ENCODE results near the gene MYO15B. TPM values are rescaled to one million over a fixed set of nuclear protein-coding genes. Genes with fewer than 3 reads are reported as not detected.

Gene MYO15B
- 43.0 TPM for total RNA-seq
- long read RNA-seq, partial matches to known transcripts: 12 of 19 reads
- long read RNA-seq, other reads (novel, unspliced or antisense): 7 of 19 reads

DNA sequence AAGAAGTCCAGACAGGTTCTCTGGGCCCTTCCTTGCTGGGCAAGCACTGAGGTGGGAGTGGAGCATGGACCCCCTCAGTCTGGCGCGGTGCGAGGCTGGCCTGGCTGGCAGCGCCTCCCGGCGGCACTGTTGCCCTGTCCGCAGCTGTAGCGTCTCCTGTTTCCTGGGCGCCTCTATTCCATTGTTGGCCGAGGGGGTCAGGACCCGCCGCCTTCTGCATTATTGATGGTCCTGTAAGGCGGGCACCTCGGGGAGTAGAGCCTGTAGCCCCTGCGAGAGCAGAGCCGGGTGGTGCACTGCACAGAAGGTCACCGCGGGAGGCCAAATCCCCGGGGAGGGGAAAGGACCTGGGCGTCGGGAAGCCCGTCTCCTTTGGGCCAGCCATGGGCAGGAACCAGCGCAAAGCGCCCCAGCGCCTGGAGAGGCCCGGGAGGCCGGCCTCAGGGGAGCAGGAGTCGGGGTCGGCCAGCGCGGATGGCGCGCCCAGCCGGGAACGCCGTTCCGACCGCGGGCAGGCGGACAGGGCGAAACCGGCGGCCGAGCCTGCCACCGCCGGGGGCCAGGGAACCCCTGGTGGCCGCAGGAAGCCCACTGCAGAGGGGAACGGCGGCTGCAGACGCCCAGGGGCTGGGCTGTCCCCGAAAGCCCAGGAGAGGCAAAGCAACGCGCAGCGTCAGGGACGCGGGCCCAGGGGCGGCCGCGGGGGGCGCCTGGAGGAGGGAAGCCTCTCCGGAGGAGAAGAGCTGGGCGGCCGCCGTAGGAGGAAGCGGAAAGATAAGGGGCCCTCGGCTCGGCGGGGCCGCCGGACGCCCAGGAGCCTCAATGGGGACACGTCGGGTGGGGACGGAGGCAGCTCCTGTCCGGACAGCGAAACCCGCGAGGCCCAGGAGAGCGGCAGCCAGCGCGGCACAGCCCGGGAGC is at the start of gene MYO15B:
Gene MYO15B (plus strand): TSS at position 126 of the 921 bp plus-strand sequence. CDS start 258 bp downstream, at position 384.
- peak within 1 kb of the TSS; percentile 95 for H3K27ac ChIP-seq (replicated peaks)
- intact Hi-C loops (cut with micrococcal nuclease): loop anchor here (10.0 kb wide), 1 partner anchor 163 kb away; no protein-coding TSS in a partner anchor
- H3K36me3 ChIP-seq: no peaks in the 10 kb centered on the region
- peak; percentile 72 for DNase-seq
- H3K27me3 ChIP-seq (ENCODE audit: low read depth): no peaks in the 10 kb centered on the region
- no peaks in the 10 kb centered on the region for H3K9me3 ChIP-seq (replicated peaks)
- peaks cover 35% of the 10 kb centered on the region for H3K4me1 ChIP-seq
- TF ChIP-seq, protein P1, sequence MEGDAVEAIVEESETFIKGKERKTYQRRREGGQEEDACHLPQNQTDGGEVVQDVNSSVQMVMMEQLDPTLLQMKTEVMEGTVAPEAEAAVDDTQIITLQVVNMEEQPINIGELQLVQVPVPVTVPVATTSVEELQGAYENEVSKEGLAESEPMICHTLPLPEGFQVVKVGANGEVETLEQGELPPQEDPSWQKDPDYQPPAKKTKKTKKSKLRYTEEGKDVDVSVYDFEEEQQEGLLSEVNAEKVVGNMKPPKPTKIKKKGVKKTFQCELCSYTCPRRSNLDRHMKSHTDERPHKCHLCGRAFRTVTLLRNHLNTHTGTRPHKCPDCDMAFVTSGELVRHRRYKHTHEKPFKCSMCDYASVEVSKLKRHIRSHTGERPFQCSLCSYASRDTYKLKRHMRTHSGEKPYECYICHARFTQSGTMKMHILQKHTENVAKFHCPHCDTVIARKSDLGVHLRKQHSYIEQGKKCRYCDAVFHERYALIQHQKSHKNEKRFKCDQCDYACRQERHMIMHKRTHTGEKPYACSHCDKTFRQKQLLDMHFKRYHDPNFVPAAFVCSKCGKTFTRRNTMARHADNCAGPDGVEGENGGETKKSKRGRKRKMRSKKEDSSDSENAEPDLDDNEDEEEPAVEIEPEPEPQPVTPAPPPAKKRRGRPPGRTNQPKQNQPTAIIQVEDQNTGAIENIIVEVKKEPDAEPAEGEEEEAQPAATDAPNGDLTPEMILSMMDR (IDR thresholded peaks at IDR 0.05; ENCODE audit: borderline replicate concordance): peak; percentile 54
- peak within 1 kb of the TSS; percentile 77 for H3K4me3 ChIP-seq

DNA sequence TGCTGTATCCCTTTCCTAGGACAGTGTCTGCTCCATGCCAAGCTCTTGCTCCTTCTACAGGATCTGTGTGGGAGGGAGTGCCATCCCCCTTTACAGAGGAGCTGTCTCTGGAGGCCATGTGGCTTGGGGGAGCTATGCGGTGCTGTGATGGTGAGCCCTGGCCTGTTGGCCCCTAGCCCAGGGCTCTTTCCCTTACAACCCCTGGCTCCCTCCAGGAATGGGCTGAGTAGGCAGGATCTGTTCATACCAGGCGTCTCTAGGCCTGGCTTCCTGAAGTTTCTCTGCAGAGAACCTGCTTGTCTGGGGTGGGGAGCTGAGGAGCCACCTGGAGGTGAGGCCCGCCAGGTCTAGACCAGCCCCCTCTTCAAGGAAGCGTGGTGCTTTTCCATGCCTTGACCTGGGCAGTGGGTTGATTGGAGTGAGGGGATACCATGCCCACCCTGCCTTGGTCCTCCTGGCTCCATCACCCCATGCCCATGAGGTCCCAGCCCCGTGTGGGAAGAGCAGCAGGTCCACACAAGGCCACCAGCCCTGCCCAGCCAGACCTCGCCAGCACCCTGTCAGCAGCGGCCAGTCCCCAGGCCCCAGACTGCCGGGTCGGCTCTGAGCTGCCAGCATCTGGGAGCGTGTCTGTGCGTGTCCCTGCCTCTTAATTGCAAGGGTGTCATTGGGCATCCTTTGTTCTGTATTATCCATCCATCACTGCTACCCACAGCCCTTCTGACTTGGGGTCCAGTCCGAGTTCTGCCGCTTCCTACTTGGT is 47.5 kb upstream of the MYO15B start:
- no peaks in the 10 kb centered on the region for H3K4me1 ChIP-seq
- no peaks in the 10 kb centered on the region for H3K36me3 ChIP-seq
- intact Hi-C loops (cut with micrococcal nuclease): no loop called here
- H3K27me3 ChIP-seq (ENCODE audit: low read depth): no peaks in the 10 kb centered on the region
- no peak for DNase-seq
- no peaks in the 10 kb centered on the region for H3K9me3 ChIP-seq (replicated peaks)
- no peak overlapping the region for H3K27ac ChIP-seq (replicated peaks)
- TF ChIP-seq, protein P1 (IDR thresholded peaks at IDR 0.05; ENCODE audit: borderline replicate concordance): no peak
- H3K4me3 ChIP-seq: no peak overlapping the region

DNA sequence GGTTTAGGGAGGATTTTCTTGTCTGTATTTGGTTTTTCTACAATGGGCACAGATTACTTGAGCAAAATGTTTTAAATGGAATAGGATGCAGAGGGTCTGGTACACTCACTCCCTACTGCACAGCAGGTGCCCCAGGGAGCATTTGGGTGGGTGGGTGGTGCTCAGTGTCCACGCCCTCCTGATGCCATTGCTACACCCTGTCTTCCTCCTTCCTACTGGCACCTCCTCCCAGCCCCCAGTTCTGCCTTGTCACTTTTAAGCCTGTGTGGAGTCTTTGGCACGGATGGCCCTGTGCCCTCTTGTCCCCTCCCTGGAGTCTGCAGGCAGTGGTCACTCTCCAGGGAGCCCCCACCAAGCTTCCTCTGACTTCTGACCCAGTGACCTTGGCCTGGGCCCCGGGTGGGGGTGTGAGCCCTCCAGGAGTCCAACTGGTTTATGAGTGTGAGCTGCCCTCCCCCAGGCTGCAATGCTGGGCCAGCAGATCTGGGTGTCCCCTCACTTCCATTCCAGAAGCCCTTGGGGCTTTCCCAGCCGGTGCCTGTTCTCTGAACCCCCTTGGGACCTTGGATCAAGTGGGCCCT is 46.6 kb upstream of the MYO15B start:
- TF ChIP-seq, protein P1 (IDR thresholded peaks at IDR 0.05; ENCODE audit: borderline replicate concordance): no peak
- no peaks in the 10 kb centered on the region for H3K4me1 ChIP-seq
- no peaks in the 10 kb centered on the region for H3K36me3 ChIP-seq
- no peak overlapping the region for H3K27ac ChIP-seq (replicated peaks)
- H3K27me3 ChIP-seq (ENCODE audit: low read depth): no peaks in the 10 kb centered on the region
- no peak overlapping the region for H3K4me3 ChIP-seq
- H3K9me3 ChIP-seq (replicated peaks): no peaks in the 10 kb centered on the region
- intact Hi-C loops (cut with micrococcal nuclease): no loop called here
- no peak for DNase-seq

DNA sequence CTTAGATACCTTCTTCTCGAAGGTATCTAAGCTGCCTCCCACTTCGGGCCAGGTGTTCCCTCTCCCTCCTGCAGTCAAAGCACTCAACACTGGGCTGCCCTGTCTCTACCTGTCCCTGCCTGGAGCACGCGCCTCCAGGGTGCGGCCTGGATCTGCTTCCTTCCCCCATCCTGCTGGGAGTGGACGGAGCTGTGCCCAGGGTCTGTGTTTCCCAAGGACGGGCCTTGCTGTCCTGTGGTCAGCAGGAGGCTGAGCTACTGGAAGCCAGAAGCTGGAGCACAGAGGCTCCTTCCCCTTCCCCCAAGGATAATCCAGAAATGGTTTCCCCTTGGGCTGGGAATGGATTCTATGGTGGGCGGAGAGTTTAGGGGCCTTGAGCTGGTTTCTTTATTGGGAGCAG is 45.4 kb upstream of the MYO15B start:
- no peaks in the 10 kb centered on the region for H3K27me3 ChIP-seq (ENCODE audit: low read depth)
- TF ChIP-seq, protein P1 (IDR thresholded peaks at IDR 0.05; ENCODE audit: borderline replicate concordance): no peak
- no peak overlapping the region for H3K27ac ChIP-seq (replicated peaks)
- intact Hi-C loops (cut with micrococcal nuclease): no loop called here
- no peaks in the 10 kb centered on the region for H3K4me1 ChIP-seq
- H3K9me3 ChIP-seq (replicated peaks): no peaks in the 10 kb centered on the region
- no peaks in the 10 kb centered on the region for H3K36me3 ChIP-seq
- no peak overlapping the region for H3K4me3 ChIP-seq
- no peak for DNase-seq

DNA sequence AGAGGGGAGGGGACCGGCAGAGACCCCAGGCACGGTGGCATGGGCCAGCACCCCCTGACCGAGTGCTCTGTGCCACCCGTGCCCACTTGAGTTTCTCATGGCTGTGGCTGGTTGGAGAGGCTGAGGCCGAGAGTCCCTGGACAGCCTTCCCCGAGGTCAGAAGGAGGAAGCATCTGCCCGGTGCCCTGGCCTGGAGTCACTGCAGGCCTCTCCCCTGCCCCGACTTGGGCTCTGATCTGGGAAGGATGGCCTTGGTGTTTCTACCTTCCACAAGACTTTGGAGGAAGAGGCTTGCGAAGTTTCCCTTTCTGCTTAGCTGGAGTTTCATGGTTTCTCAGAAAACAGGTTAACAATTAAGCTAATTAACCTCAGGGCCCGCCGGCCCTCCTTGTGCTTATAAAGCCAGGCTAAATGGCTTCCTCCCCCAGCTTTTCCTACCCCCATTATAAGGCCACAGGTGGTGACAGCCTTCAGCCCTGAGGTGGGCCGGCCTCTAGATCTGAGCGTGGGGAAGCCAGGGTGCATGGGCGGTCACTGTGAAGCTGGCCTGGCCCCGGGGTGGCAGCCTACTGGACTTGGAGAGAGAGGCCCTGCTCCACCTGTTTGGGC is 44.8 kb upstream of the MYO15B start:
- Histone ChIP-seq H3K4me3 (no peak overlapping the region), H3K36me3 (no peaks in the 10 kb centered on the region), H3K27ac (replicated peaks) (no peak overlapping the region), H3K27me3 (ENCODE audit: low read depth) (no peaks in the 10 kb centered on the region), H3K4me1 (no peaks in the 10 kb centered on the region), H3K9me3 (replicated peaks) (no peaks in the 10 kb centered on the region)
- TF ChIP-seq, protein P1 (IDR thresholded peaks at IDR 0.05; ENCODE audit: borderline replicate concordance): no peak
- no peak for DNase-seq
- intact Hi-C loops (cut with micrococcal nuclease): no loop called here

Measured in left ventricle myocardium inferior (tissue), 1 donor.